AG09319 (cell line): ENCODE results near the gene HTR7.

Experiments used
- DNase-seq: peaks from one replicate; pipeline ENCODE4 v3.0.0-alpha.2; 2010; ENCODE audit warnings: low read depth; ENCODE audit errors: extremely low read depth
- CTCF ChIP-seq: IDR thresholded peaks from 2 replicates; pipeline ENCODE4 v1.5.1; 2011; ENCODE audit warnings: low read depth, mild to moderate bottlenecking, inconsistent platforms, low read length, moderate library complexity

HTR7 gene

DNA sequence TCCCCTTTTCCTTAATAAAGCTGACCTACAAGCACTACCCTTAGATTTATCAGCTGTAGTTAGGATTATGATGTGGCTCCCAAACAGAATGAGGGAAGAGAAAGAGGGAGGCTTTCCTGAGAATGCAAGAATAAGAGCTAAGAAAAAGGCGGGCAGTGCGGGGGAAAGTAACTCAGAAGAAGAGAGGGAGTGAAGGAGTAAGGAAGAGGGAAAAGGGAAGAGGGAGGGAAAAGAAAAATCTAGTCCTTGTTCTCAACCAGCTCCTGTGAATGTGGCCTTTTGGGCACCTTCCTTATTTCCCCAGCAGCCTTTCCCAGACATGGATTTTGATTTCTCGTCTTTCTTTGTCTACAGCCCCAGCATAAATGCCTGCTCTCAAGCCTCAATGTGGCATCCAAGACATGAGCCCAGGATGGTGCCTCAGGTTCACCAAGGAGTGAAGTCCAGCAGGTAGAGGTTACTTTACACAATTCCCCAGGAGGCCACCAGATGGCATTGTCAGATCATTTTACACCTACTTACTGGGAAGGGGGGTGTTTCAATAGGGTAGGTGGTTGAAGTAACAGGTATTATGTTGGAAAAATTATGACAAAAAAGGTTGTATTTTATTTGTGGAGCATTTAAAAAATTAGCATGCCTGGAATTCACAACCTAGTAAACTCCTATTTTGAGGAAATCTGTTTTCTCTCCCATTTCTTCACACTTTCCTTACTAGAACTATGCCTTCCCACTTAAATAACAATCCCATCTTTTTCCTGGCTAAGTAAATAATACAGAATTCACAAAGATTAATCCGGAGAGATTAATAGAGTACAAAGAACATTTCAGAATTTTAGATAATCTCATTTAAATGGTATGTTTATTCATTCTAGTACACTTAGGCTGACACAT, 106.5 kb downstream of the HTR7 start:
- peak; percentile 65 for TF ChIP-seq CTCF
- no peak for DNase-seq

DNA sequence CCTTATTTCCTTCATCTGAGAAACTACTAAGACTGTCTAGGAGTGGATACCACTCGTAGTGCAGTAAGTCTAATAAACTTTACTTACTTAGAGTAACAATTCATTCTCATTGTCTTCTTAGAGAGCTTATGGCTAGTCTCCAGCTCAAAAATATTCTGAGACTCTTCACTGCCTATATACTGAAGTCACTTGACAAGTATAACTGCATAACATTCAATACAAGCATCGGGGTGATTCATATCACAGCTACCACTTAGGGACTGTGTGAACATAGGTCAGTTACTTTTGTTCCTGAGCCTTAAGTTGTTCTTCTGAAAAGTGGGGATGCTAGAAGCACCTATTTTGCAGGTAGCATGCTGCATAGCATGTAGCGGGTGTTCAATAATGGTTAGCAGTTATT, 111.0 kb downstream of the HTR7 start:
- no peak for DNase-seq
- TF ChIP-seq CTCF: no peak

- no peak for TF ChIP-seq CTCF
- no peak for DNase-seq
Measured at GRCh38 chr10:90745565-90745964, 112.3 kb downstream of the HTR7 start.

GRCh38 chr10:90743291-90743690, 114.5 kb downstream of the HTR7 start:
- TF ChIP-seq CTCF: no peak
- no peak for DNase-seq

GRCh38 chr10:90741926-90742565, 115.8 kb downstream of the HTR7 start:
- DNase-seq: peak; percentile 2
- TF ChIP-seq CTCF: no peak

DNA sequence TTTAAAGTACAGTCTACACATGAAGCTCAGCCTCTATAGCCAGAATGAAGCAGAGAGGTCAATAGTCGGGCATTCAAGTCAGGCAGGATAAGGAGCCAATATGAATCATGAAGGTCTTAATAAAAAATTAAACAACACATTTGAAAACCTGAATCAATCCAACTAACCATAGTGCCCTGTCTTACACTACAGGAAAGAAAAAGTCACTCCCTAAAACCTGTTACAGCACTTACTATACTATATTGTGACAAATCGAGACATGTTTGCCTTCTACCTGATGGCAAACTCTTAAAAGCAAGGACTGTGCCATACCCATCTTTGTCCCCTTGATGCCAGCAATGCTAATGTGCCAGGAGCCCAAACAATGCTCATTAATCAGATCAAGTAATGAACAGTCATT, 117.6 kb downstream of the HTR7 start:
- DNase-seq: no peak
- no peak for TF ChIP-seq CTCF

DNA sequence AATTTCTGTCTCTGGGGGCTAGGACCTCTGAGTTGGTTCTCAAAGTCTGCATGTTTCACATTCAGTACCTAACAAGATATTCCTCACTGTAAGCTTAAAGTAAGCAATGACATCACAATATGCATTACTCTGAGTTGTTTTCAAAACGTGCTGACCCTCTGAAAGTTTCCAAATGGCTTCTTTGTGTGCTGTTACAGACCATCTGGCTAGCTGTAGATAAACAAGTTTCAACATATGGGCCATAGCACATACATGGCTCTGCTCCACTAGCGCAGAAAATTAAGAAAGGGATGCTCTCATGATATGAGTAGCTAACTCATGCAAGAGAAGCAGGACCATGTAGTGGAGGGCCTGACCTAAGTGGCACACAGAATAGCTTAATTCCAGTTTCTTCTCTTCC, 119.0 kb downstream of the HTR7 start:
- no peak for TF ChIP-seq CTCF
- no peak for DNase-seq
